B cell (primary cell): ENCODE results near the gene UBE3C. TPM values are rescaled to one million over a fixed set of nuclear protein-coding genes. Genes with fewer than 3 reads are reported as not detected.

Experiments
- ATAC-seq: fragments of 200-7000 bp; cut with Tn5 transposase; one replicate; pipeline ENCODE4 v1.10.0; 2021; ENCODE audit warnings: low read depth, mild to moderate bottlenecking, moderate number of reproducible peaks, moderate library complexity
- CTCF ChIA-PET: fragments of 350-600 bp; sonication (Branson Sonifier 250); formaldehyde crosslinking; loops from one replicate; lab custom pipeline; 2021; ENCODE audit warnings: antibody characterized with exemption, inconsistent platforms; lab: Charles Lee
- POLR2A ChIA-PET: fragments of 350-600 bp; sonication (Branson Sonifier 250); formaldehyde crosslinking; loops from one replicate; lab custom pipeline; 2021; ENCODE audit warnings: antibody characterized with exemption; lab: Charles Lee
- DNase-seq: peaks from one replicate; pipeline ENCODE4 v3.0.0; 2013
- H2AFZ ChIP-seq: 2 replicates; pipeline ENCODE4 v1.6.1; 2012; ENCODE audit warnings: mild to moderate bottlenecking, low read depth, low read length; ENCODE audit not compliant: insufficient read depth, poor library complexity, severe bottlenecking
- H3K27ac ChIP-seq, 2 donors: 1 replicate in 1 of 2; 2 replicates in 1 of 2; pipeline ENCODE4 v1.5.1; 2012 to 2013; ENCODE audit warnings: low read length in 2 of 2, mild to moderate bottlenecking in 2 of 2, moderate library complexity in 1 of 2
- H3K27me3 ChIP-seq, 4 experiments: fragments of 200-600 bp in 1 of 4; sonication (generic) in 1 of 4; replicated peaks in 1 of 4; 1 replicate in 2 of 4; 2 replicates in 2 of 4; pipeline versions ENCODE4 v1.6.1 to v1.7.0; 2013 to 2016; ENCODE audit warnings: low read length in 3 of 4, mild to moderate bottlenecking in 2 of 4, mixed read lengths in 1 of 4, moderate library complexity in 1 of 4; ENCODE audit not compliant: insufficient read depth in 4 of 4, control insufficient read depth in 3 of 4; ENCODE audit errors: control extremely low read depth in 1 of 4
- H3K36me3 ChIP-seq, 2 experiments: replicated peaks in 1 of 2; 1 replicate in 1 of 2; 2 replicates in 1 of 2; pipeline versions ENCODE4 v1.6.1 to v1.7.1; 2013; ENCODE audit warnings: low read length in 1 of 2; ENCODE audit not compliant: insufficient read depth in 2 of 2, control insufficient read depth in 1 of 2; ENCODE audit errors: control extremely low read depth in 1 of 2, extremely low read depth in 1 of 2
- H3K4me1 ChIP-seq, 2 donors: fragments of 200-600 bp in 1 of 2; sonication (generic) in 1 of 2; 1 replicate in 1 of 2; 2 replicates in 1 of 2; pipeline versions ENCODE4 v1.5.1 to v1.6.1; 2013 to 2017; ENCODE audit warnings: low read length in 2 of 2; ENCODE audit not compliant: control insufficient read depth in 2 of 2, insufficient read depth in 2 of 2
- H3K4me2 ChIP-seq: replicated peaks from 2 replicates; pipeline ENCODE3; 2012; ENCODE audit warnings: mild to moderate bottlenecking, low read depth, low read length; ENCODE audit not compliant: poor library complexity, severe bottlenecking
- H3K4me3 ChIP-seq, 5 experiments: fragments of 200-600 bp in 1 of 5; sonication (generic) in 1 of 5; 1 replicate in 3 of 5; 2 replicates in 2 of 5; pipeline versions ENCODE4 v1.5.1 to v1.7.0; 2011 to 2016; ENCODE audit warnings: low read length in 4 of 5, mild to moderate bottlenecking in 4 of 5, low read depth in 2 of 5, control low read depth in 1 of 5, moderate library complexity in 1 of 5; ENCODE audit not compliant: insufficient read depth in 1 of 5; ENCODE audit errors: control extremely low read depth in 1 of 5, extremely low read depth in 1 of 5
- H3K79me2 ChIP-seq: fragments of 200-600 bp; sonication (generic); one replicate; pipeline ENCODE4 v1.6.0; 2016; ENCODE audit warnings: low read length; ENCODE audit not compliant: control insufficient read depth, insufficient read depth
- H3K9ac ChIP-seq: fragments of 200-600 bp; sonication (generic); 2 replicates; pipeline ENCODE4 v1.6.1; 2017; ENCODE audit warnings: mild to moderate bottlenecking, low read length, moderate library complexity
- H3K9me3 ChIP-seq, 3 donors: one replicate each; pipeline versions ENCODE4 v1.6.1 to v1.7.1; 2013; ENCODE audit warnings: low read length in 2 of 3; ENCODE audit not compliant: control insufficient read depth in 2 of 3, insufficient read depth in 1 of 3; ENCODE audit errors: control extremely low read depth in 1 of 3
- H4K20me1 ChIP-seq: 2 replicates; pipeline ENCODE4 v1.6.0; 2012; ENCODE audit warnings: mild to moderate bottlenecking, low read length; ENCODE audit not compliant: insufficient read depth, control insufficient read depth, poor library complexity, severe bottlenecking
- H3K27ac Mint-ChIP-seq: one replicate; pipeline ENCODE4 v1.8.0; 2021; ENCODE audit warnings: mixed read lengths
- H3K27me3 Mint-ChIP-seq: one replicate; pipeline ENCODE4 v1.8.0; 2021; ENCODE audit warnings: mixed read lengths
- H3K4me1 Mint-ChIP-seq: one replicate; pipeline ENCODE4 v1.8.0; 2021; ENCODE audit warnings: mixed read lengths
- H3K4me3 Mint-ChIP-seq: one replicate; pipeline ENCODE4 v1.8.0; 2021; ENCODE audit warnings: mixed read lengths
- H3K9me3 Mint-ChIP-seq: one replicate; pipeline ENCODE4 v1.8.0; 2022; ENCODE audit warnings: mixed read lengths; ENCODE audit not compliant: insufficient read depth
- EZH2 ChIP-seq: IDR thresholded peaks from 2 replicates; pipeline ENCODE4 v1.6.1; 2012; ENCODE audit warnings: borderline replicate concordance, low read depth, mild to moderate bottlenecking, moderate library complexity, low read length; ENCODE audit not compliant: insufficient read depth, poor library complexity, severe bottlenecking
- WGBS: methylation state at CpG from one replicate; pipeline ENCODE4 v1.1.5; 2013; ENCODE audit warnings: missing lambda C conversion rate; ENCODE audit not compliant: insufficient coverage; 5-methylcytosine and 5-hydroxymethylcytosine counted together
- intact Hi-C: fragments of 100-400 bp; cut with micrococcal nuclease; formaldehyde crosslinking; loops from one replicate; pipeline ENCODE4 v1.10.0; 2022
- polyA plus RNA-seq: library from polyadenylated mRNA; depleted of rRNA; stranded (reverse); fragments of >200 nt; gene quantifications from 2 replicates; pipeline ENCODE4 v1.2.3, GENCODE V29; 2012
- total RNA-seq, 2 donors: library from RNA; stranded (reverse); fragments of 120-200 nt in 1 of 2; gene quantifications; 1 replicate in 1 of 2; 2 replicates in 1 of 2; pipeline versions ENCODE4 v1.2.3 to v1.2.4, GENCODE V29; 2013 to 2022
- TF ChIP-seq, protein P1 (sequence below): fragments of 200-600 bp; IDR thresholded peaks from one replicate; pipeline ENCODE4 v1.8.0; 2022; ENCODE audit warnings: antibody characterized with exemption, mild to moderate bottlenecking

Gene UBE3C
- total and polyA plus RNA-seq, 2 donors (not counting 1 experiment from before 2014, with no cell fraction given) = 17.8 to 66.5 TPM

DNA sequence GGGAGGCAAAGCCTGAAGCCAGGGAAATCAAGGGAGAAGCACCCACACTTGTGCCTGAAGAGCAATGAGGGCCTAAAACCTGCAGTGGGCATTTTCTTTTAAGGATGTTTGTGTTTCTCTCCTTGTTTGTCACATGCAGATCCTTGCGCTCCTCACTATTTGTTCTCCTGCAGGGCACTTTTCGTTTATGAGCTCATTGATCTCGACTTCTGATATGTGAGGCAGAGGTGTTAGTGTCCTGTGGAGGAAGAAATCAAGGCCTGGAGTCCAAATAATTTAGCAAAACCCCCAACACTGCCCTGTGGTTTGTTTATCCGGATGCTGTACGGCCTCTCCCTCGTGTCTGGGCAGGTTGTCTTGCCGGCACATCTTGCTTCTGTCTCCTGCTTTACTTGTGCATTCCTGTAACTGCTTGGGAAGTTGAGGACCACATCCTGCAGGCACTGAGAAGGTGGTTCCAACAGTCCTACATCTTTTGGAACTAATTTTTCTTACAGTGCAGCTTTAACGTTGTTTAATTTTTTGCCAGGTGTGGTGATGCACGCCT is 13.7 kb downstream of the UBE3C start:
- peaks cover 99% of the 10 kb centered on the region for H3K79me2 ChIP-seq
- Mint-ChIP-seq H3K9me3 (no peaks in the 10 kb centered on the region), H3K4me1 (peaks cover 50% of the 10 kb centered on the region), H3K4me3 (no peak overlapping the region), H3K27ac (no peak overlapping the region), H3K27me3 (no peaks in the 10 kb centered on the region)
- H3K9ac ChIP-seq = no peak overlapping the region
- peaks cover 88% of the 10 kb centered on the region for H4K20me1 ChIP-seq
- 97% methylated on average over 6 of the region's 9 CpGs for WGBS
- ATAC-seq (no peak), DNase-seq (no peak)
- peaks cover 3 to 9% of the 10 kb centered on the region in 2 donors for H3K4me1 ChIP-seq
- ChIA-PET POLR2A (no interaction called here), CTCF (no interaction called here)
- H3K4me3 ChIP-seq = no peak overlapping the region
- no peak overlapping the region for H3K4me2 ChIP-seq
- TF ChIP-seq, protein P1, sequence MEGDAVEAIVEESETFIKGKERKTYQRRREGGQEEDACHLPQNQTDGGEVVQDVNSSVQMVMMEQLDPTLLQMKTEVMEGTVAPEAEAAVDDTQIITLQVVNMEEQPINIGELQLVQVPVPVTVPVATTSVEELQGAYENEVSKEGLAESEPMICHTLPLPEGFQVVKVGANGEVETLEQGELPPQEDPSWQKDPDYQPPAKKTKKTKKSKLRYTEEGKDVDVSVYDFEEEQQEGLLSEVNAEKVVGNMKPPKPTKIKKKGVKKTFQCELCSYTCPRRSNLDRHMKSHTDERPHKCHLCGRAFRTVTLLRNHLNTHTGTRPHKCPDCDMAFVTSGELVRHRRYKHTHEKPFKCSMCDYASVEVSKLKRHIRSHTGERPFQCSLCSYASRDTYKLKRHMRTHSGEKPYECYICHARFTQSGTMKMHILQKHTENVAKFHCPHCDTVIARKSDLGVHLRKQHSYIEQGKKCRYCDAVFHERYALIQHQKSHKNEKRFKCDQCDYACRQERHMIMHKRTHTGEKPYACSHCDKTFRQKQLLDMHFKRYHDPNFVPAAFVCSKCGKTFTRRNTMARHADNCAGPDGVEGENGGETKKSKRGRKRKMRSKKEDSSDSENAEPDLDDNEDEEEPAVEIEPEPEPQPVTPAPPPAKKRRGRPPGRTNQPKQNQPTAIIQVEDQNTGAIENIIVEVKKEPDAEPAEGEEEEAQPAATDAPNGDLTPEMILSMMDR = no peak
- no peak for TF ChIP-seq EZH2
- H2AFZ ChIP-seq = no peak overlapping the region
- no peaks in the 10 kb centered on the region for H3K9me3 ChIP-seq
- no peak overlapping the region for H3K27ac ChIP-seq
- intact Hi-C loops = no loop called here
- H3K27me3 ChIP-seq = no peaks in the 10 kb centered on the region
- H3K36me3 ChIP-seq = peaks cover 0 to 14% of the 10 kb centered on the region in 2 experiments

DNA sequence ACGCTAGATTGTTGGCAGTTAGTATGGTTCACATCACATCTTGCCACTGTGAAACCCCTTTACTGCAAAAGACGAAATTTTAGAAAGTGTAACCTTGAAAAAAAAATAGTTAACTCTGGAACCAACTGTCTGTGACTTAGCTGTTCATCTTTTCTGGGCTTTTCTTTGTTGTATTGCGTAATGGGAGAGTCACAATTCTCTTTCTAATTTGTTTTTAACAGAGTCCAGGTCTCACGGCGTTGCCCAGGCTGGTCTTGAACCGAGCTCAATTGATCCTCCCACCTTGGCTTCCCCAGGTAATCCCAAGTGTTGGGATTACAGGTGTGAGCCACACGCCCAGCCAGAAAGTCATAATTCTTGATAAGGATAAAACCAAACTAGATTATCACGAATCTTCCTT is 14.5 kb downstream of the UBE3C start:
- H2AFZ ChIP-seq = no peak overlapping the region

More for the DNA sequence above, 14.5 kb downstream of the UBE3C start:
- intact Hi-C loops = no loop called here
- Histone ChIP-seq H3K4me1 (peaks cover 3 to 9% of the 10 kb centered on the region in 2 donors), H3K27me3 (no peaks in the 10 kb centered on the region), H3K4me2 (no peak overlapping the region), H3K4me3 (no peak overlapping the region), H3K9ac (no peak overlapping the region), H4K20me1 (peaks cover 80% of the 10 kb centered on the region), H3K36me3 (peaks cover 0 to 14% of the 10 kb centered on the region in 2 experiments), H3K9me3 (no peaks in the 10 kb centered on the region), H3K79me2 (peaks cover 99% of the 10 kb centered on the region), H3K27ac (no peak overlapping the region)
- no peak overlapping the region for H3K27ac Mint-ChIP-seq
- no peaks in the 10 kb centered on the region for H3K9me3 Mint-ChIP-seq
- POLR2A ChIA-PET = no interaction called here
- WGBS = 100% methylated on average over 2 of the region's 8 CpGs
- CTCF ChIA-PET = no interaction called here
- TF ChIP-seq, protein P1 = no peak
- TF ChIP-seq EZH2 = no peak
- DNase-seq (no peak), ATAC-seq (no peak)
- H3K27me3 Mint-ChIP-seq = no peaks in the 10 kb centered on the region
- H3K4me3 Mint-ChIP-seq = no peak overlapping the region
- H3K4me1 Mint-ChIP-seq = peaks cover 47% of the 10 kb centered on the region
